Transverse colon (tissue), 3 donors: ENCODE data around the gene EIF3A.

Experiments used
- EP300 ChIP-seq: sonication (generic); formaldehyde crosslinking; IDR thresholded peaks from one replicate; pipeline ENCODE4 v1.6.1; 2017; ENCODE audit warnings: antibody characterized with exemption, low read depth
- TF ChIP-seq, protein P1 (sequence below), 5 experiments: fragments of 200-600 bp in 3 of 5; fragments of 450-650 bp in 2 of 5; sonication (generic) in 3 of 5; IDR thresholded peaks; 1 replicate in 2 of 5; 2 replicates in 3 of 5; pipeline ENCODE4 v1.5.1; 2016 to 2017; ENCODE audit warnings: antibody characterized with exemption in 5 of 5, inconsistent platforms in 3 of 5, mild to moderate bottlenecking in 2 of 5, moderate library complexity in 1 of 5

DNA sequence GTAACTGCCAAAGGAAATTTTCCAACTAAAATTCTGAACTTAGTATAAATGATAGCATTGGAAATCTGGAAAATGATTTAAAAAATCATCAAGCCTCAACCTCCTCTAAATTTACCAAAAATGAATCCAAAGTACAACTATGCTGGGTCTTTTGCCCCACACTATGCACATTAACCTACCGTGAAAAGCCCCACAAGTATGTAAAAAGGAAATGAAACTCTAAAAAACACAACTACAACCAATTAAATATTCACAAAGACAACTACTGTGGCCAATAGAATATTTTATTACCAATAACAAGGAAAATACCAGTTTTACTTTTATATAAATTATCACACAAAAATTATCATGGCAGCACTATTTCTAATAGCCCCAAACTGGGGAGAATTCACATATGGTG is 19.3 kb downstream of the EIF3A start:
- TF ChIP-seq, protein P1, sequence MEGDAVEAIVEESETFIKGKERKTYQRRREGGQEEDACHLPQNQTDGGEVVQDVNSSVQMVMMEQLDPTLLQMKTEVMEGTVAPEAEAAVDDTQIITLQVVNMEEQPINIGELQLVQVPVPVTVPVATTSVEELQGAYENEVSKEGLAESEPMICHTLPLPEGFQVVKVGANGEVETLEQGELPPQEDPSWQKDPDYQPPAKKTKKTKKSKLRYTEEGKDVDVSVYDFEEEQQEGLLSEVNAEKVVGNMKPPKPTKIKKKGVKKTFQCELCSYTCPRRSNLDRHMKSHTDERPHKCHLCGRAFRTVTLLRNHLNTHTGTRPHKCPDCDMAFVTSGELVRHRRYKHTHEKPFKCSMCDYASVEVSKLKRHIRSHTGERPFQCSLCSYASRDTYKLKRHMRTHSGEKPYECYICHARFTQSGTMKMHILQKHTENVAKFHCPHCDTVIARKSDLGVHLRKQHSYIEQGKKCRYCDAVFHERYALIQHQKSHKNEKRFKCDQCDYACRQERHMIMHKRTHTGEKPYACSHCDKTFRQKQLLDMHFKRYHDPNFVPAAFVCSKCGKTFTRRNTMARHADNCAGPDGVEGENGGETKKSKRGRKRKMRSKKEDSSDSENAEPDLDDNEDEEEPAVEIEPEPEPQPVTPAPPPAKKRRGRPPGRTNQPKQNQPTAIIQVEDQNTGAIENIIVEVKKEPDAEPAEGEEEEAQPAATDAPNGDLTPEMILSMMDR (IDR thresholded peaks at IDR 0.05), result no peak
- no peak for TF ChIP-seq EP300
